SU-DHL-6 (cell line): ENCODE measurements around the gene DUSP22.

Experiments used
- H2AFZ ChIP-seq: fragments of 200-600 bp; sonication (generic); 2 replicates; pipeline ENCODE4 v1.6.1; 2014; ENCODE audit warnings: low read depth, mild to moderate bottlenecking, moderate library complexity, mixed read lengths, antibody characterized with exemption, low read length; ENCODE audit not compliant: severe bottlenecking
- H3F3A ChIP-seq: fragments of 200-600 bp; shearing (Covaris generic); 2 replicates; pipeline ENCODE4 v1.6.0; 2016; ENCODE audit warnings: antibody characterized with exemption, mild to moderate bottlenecking; ENCODE audit not compliant: insufficient read depth
- H3K27ac ChIP-seq: fragments of 200-600 bp; sonication (generic); 2 replicates; pipeline ENCODE4 v1.5.1; 2016; ENCODE audit warnings: low read depth, mild to moderate bottlenecking, low read length, moderate library complexity, mixed read lengths
- H3K27me3 ChIP-seq: fragments of 200-600 bp; sonication (generic), shearing (Covaris generic); 2 replicates; pipeline ENCODE4 v1.6.0; 2014; ENCODE audit warnings: mild to moderate bottlenecking, low read length
- H3K36me3 ChIP-seq: fragments of 200-600 bp; sonication (generic); 2 replicates; pipeline ENCODE4 v1.6.1; 2014; ENCODE audit warnings: mild to moderate bottlenecking, low read length, mixed read lengths
- H3K4me2 ChIP-seq: fragments of 300-600, 200-600 bp; shearing (Covaris generic), sonication (generic); 2 replicates; pipeline ENCODE4 v1.6.0; 2014; ENCODE audit warnings: low read length, low read depth, mild to moderate bottlenecking; ENCODE audit not compliant: poor library complexity, severe bottlenecking
- H3K4me3 ChIP-seq: fragments of 200-600 bp; sonication (generic); 2 replicates; pipeline ENCODE4 v1.5.1; 2014; ENCODE audit warnings: antibody characterized with exemption, low read length, mild to moderate bottlenecking, mixed read lengths; ENCODE audit not compliant: insufficient read depth, poor library complexity, severe bottlenecking
- H3K79me2 ChIP-seq: fragments of 200-600 bp; sonication (generic); 2 replicates; pipeline ENCODE4 v1.6.1; 2014; ENCODE audit warnings: mild to moderate bottlenecking, low read length, moderate library complexity; ENCODE audit not compliant: insufficient read depth
- H3K9ac ChIP-seq: fragments of 200-600 bp; sonication (generic); 2 replicates; pipeline ENCODE4 v1.7.0; 2014; ENCODE audit warnings: mild to moderate bottlenecking, low read length
- H3K9me2 ChIP-seq: fragments of 200-600 bp; sonication (generic); replicated peaks from 2 replicates; pipeline ENCODE4 v1.6.1; 2014; ENCODE audit warnings: low read length; ENCODE audit not compliant: insufficient read depth
- H3K9me3 ChIP-seq: fragments of 200-600 bp; sonication (generic); 2 replicates; pipeline ENCODE4 v1.6.1; 2014; ENCODE audit warnings: low read length, mixed read lengths; ENCODE audit not compliant: insufficient read depth
- H4K20me1 ChIP-seq: fragments of 200-600 bp; sonication (generic); 2 replicates; pipeline ENCODE4 v1.6.1; 2014; ENCODE audit warnings: low read depth, mild to moderate bottlenecking, antibody characterized with exemption, low read length, moderate library complexity, mixed read lengths
- EZH2phosphoT487 ChIP-seq: fragments of 200-600 bp; sonication (generic), shearing (Covaris generic); conservative IDR thresholded peaks from 2 replicates; pipeline ENCODE4 v1.6.1; 2018; ENCODE audit warnings: mild to moderate bottlenecking, antibody characterized with exemption, low read length, moderate library complexity, mixed read lengths
- TF ChIP-seq, protein P1 (sequence below): fragments of 200-600 bp; sonication (generic); IDR thresholded peaks from one replicate; pipeline ENCODE4 v1.5.1; 2017; ENCODE audit warnings: antibody characterized with exemption, mild to moderate bottlenecking, low read length, moderate library complexity; ENCODE audit not compliant: insufficient read depth, poor library complexity, severe bottlenecking

DUSP22 gene

DNA sequence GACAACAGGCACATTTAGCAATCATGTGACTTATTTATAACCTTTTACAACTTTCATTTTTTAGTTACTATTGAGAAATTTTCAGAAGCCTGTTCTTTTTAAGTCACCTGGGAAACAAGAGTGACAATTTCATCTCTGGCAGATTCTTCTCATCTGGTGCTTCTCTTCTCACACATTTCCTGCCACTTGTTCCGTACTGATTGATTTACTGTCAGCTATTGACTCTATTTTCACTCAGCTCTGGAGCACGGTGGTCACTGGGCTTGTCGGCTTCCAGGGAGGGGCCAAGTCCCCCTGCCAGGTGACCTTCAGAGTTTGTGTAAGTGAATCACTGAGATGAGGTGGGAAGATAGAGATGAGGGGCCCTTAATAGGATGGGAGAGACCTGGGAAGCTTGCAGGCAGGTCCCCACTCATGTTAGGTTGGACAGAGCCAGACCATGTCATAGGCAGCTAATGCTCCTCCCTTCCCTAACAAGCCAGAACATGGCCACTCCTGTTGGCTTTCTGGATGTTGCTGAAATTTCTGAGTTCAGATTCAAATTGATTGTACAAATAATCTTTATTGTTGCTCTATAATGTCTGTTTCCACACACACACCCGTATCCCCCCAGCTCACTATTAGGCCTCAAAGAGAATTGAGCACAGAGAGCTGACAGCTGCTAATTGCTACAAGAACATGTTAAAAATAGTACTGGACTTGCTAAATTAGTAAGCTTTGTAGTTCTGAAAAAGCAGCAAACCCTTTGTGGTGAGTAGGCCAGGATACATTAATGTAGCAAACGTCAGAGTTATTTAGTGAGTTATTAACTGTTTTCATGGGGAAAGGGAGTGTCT lies 13.3 kb downstream of the DUSP22 start:
- Histone ChIP-seq H3K27me3 (no peaks in the 10 kb centered on the region), H3K36me3 (no peaks in the 10 kb centered on the region), H3K9me3 (no peaks in the 10 kb centered on the region), H3K79me2 (no peaks in the 10 kb centered on the region), H3K9ac (0 out of 2 replicates have a peak overlapping the region, but pooled peaks have one; percentile 6), H3K27ac (no peak overlapping the region), H4K20me1 (no peaks in the 10 kb centered on the region), H3K9me2 (no peaks in the 10 kb centered on the region), H3K4me2 (peak overlapping the region; percentile 15), H3K4me3 (no peak overlapping the region), H3F3A (no peaks in the 10 kb centered on the region), H2AFZ (no peak overlapping the region)
- no peak for TF ChIP-seq EZH2phosphoT487
- TF ChIP-seq, protein P1, sequence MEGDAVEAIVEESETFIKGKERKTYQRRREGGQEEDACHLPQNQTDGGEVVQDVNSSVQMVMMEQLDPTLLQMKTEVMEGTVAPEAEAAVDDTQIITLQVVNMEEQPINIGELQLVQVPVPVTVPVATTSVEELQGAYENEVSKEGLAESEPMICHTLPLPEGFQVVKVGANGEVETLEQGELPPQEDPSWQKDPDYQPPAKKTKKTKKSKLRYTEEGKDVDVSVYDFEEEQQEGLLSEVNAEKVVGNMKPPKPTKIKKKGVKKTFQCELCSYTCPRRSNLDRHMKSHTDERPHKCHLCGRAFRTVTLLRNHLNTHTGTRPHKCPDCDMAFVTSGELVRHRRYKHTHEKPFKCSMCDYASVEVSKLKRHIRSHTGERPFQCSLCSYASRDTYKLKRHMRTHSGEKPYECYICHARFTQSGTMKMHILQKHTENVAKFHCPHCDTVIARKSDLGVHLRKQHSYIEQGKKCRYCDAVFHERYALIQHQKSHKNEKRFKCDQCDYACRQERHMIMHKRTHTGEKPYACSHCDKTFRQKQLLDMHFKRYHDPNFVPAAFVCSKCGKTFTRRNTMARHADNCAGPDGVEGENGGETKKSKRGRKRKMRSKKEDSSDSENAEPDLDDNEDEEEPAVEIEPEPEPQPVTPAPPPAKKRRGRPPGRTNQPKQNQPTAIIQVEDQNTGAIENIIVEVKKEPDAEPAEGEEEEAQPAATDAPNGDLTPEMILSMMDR = no peak

DNA sequence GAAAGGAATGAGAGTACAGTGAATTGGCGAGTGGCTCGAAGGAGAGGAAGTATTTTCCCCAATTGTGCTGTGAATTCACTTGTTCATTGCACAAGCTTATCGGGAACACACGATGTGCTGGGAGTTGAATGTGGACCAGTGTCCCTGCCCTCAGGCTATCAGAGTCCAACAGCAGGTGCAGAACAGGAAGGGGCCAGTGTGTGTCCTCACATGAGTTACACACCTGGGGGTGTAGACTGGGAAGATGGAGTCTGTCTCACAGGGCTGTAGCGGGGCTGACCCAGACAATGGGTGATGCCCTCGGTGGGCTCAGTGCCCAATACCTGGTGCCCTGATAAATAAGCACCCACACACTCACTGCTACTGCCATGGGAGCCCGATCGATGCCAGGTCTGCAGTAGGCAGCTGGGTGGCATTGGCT lies 14.4 kb downstream of the DUSP22 start:
- Histone ChIP-seq H2AFZ (no peak overlapping the region), H3K36me3 (no peaks in the 10 kb centered on the region), H3K9me2 (no peaks in the 10 kb centered on the region), H3K9ac (no peak overlapping the region), H3K79me2 (no peaks in the 10 kb centered on the region), H3K27me3 (no peaks in the 10 kb centered on the region), H3K27ac (no peak overlapping the region), H3K9me3 (no peaks in the 10 kb centered on the region), H3K4me2 (no peak overlapping the region), H3K4me3 (no peak overlapping the region), H4K20me1 (no peaks in the 10 kb centered on the region), H3F3A (no peaks in the 10 kb centered on the region)
- TF ChIP-seq, protein P1 = no peak
- TF ChIP-seq EZH2phosphoT487 = no peak

DNA sequence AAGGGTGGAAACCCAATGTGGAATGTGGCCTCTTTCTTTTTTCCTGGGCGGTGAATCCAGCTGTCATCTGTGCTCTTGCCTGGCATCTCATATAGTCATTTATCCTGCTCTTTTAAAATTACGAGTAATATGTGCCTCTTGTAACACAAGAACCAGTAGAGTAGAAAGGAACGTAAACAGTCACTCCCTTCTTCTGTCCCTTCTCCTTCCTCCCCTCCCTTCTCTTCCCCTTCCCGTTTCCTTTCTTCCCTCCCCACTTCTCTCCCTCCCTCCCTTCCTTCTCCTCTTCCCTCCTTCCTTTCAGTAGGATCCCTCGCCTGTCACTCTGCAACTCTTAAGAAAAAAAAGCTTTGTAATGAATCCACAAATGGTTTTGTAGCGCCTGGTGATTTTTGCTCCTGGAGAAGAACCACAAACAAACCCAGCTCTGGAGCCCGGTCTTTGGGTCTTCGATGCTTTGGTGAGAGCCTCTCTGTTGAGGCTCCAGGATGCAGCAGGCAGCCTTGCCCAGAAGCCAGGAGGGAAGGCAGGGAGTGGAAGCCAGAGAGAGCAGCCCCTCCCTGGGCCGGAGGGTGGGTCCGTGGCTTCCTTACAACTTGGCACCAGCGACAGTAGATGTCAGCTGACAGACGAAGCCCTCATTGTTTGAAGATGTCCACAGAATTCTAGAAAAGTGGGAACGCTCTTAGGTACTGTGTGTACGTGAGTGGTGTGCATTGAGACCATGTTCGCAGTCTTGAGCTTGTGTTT lies 15.0 kb downstream of the DUSP22 start:
- no peak overlapping the region for H2AFZ ChIP-seq
- H4K20me1 ChIP-seq = no peaks in the 10 kb centered on the region
- no peaks in the 10 kb centered on the region for H3K9me2 ChIP-seq
- H3K4me3 ChIP-seq = no peak overlapping the region
- H3K27ac ChIP-seq = no peak overlapping the region
- no peaks in the 10 kb centered on the region for H3F3A ChIP-seq
- TF ChIP-seq, protein P1 = no peak
- TF ChIP-seq EZH2phosphoT487 = no peak
- H3K9me3 ChIP-seq = no peaks in the 10 kb centered on the region
- H3K27me3 ChIP-seq = no peaks in the 10 kb centered on the region
- no peak overlapping the region for H3K4me2 ChIP-seq
- H3K36me3 ChIP-seq = no peaks in the 10 kb centered on the region
- no peaks in the 10 kb centered on the region for H3K79me2 ChIP-seq
- no peak overlapping the region for H3K9ac ChIP-seq
